CD14-positive monocyte (primary cell): Measurements from ENCODE around the gene OOSP4A. TPM values are rescaled to one million over a fixed set of nuclear protein-coding genes. Genes with fewer than 3 reads are reported as not detected.

Experiments used
- DNase-seq, 3 donors: peaks; one replicate each; pipeline ENCODE4 v3.0.0-alpha.2; 2011 to 2022
- H2AFZ ChIP-seq: 2 replicates; pipeline ENCODE4 v1.6.0; 2012; ENCODE audit warnings: mild to moderate bottlenecking, low read depth, low read length, inconsistent platforms; ENCODE audit not compliant: insufficient read depth, poor library complexity, severe bottlenecking
- H3K27ac ChIP-seq, 2 donors: 1 replicate in 1 of 2; 2 replicates in 1 of 2; pipeline ENCODE4 v1.5.1; 2012 to 2013; ENCODE audit warnings: low read length in 2 of 2, control low read depth in 1 of 2, inconsistent platforms in 1 of 2, low read depth in 1 of 2, mild to moderate bottlenecking in 1 of 2
- H3K27me3 ChIP-seq, 2 donors: one replicate each; pipeline versions ENCODE4 v1.6.0 to v1.6.1; 2011 to 2013; ENCODE audit warnings: low read length in 2 of 2; ENCODE audit not compliant: control insufficient read depth in 2 of 2, insufficient read depth in 2 of 2
- H3K36me3 ChIP-seq, 2 donors: replicated peaks in 1 of 2; 1 replicate in 1 of 2; 2 replicates in 1 of 2; pipeline versions ENCODE4 v1.5.1 to v1.6.1; 2012 to 2013; ENCODE audit warnings: low read length in 2 of 2, control low read depth in 1 of 2, inconsistent platforms in 1 of 2, mild to moderate bottlenecking in 1 of 2; ENCODE audit not compliant: insufficient read depth in 2 of 2, control insufficient read depth in 1 of 2
- H3K4me1 ChIP-seq, 2 donors: 1 replicate in 1 of 2; 2 replicates in 1 of 2; pipeline versions ENCODE4 v1.5.1 to v1.6.1; 2012 to 2013; ENCODE audit warnings: low read length in 2 of 2, control low read depth in 1 of 2, inconsistent platforms in 1 of 2, mild to moderate bottlenecking in 1 of 2, moderate library complexity in 1 of 2; ENCODE audit not compliant: insufficient read depth in 2 of 2, control insufficient read depth in 1 of 2
- H3K4me2 ChIP-seq: replicated peaks from 2 replicates; pipeline ENCODE3; 2012; ENCODE audit warnings: low read length, moderate library complexity, mild to moderate bottlenecking; ENCODE audit not compliant: poor library complexity, severe bottlenecking; ENCODE audit errors: extremely low read depth
- H3K4me3 ChIP-seq, 3 experiments: fragments of 200-600 bp in 1 of 3; sonication (generic) in 1 of 3; replicated peaks in 1 of 3; 1 replicate in 2 of 3; 2 replicates in 1 of 3; pipeline ENCODE4 v1.5.1; 2011 to 2013; ENCODE audit warnings: low read length in 3 of 3, mild to moderate bottlenecking in 3 of 3, control low read depth in 2 of 3, low read depth in 2 of 3, inconsistent platforms in 1 of 3, moderate library complexity in 1 of 3
- H3K79me2 ChIP-seq: 2 replicates; pipeline ENCODE4 v1.6.0; 2012; ENCODE audit warnings: mild to moderate bottlenecking, control low read depth, inconsistent platforms, low read length, moderate library complexity; ENCODE audit not compliant: insufficient read depth
- H3K9ac ChIP-seq: 2 replicates; pipeline ENCODE4 v1.6.0; 2017; ENCODE audit warnings: low read length, mild to moderate bottlenecking; ENCODE audit not compliant: insufficient read depth, poor library complexity, severe bottlenecking
- H3K9me3 ChIP-seq, 2 donors: replicated peaks in 1 of 2; 1 replicate in 1 of 2; 2 replicates in 1 of 2; pipeline versions ENCODE4 v1.5.1 to v1.6.1; 2012 to 2013; ENCODE audit warnings: low read length in 2 of 2, control low read depth in 1 of 2; ENCODE audit not compliant: control insufficient read depth in 1 of 2, insufficient read depth in 1 of 2
- H4K20me1 ChIP-seq: 2 replicates; pipeline ENCODE4 v1.6.0; 2012; ENCODE audit warnings: mild to moderate bottlenecking, low read length, control low read depth, moderate library complexity; ENCODE audit not compliant: insufficient read depth
- H3K27ac Mint-ChIP-seq, 7 donors: one replicate each; pipeline ENCODE4 v1.8.0; 2020; ENCODE audit warnings: mild to moderate bottlenecking in 7 of 7, mixed read lengths in 7 of 7, moderate library complexity in 6 of 7, inconsistent platforms in 2 of 7
- H3K27me3 Mint-ChIP-seq, 3 donors: one replicate each; pipeline ENCODE4 v1.8.0; 2021 to 2022; ENCODE audit warnings: low read depth in 3 of 3, mild to moderate bottlenecking in 3 of 3, mixed read lengths in 3 of 3, moderate library complexity in 3 of 3, inconsistent platforms in 1 of 3
- H3K36me3 Mint-ChIP-seq, 2 donors: one replicate each; pipeline ENCODE4 v1.8.0; 2020; ENCODE audit warnings: mixed read lengths in 2 of 2, inconsistent platforms in 1 of 2, mild to moderate bottlenecking in 1 of 2
- H3K4me1 Mint-ChIP-seq: one replicate; pipeline ENCODE4 v1.8.0; 2020; ENCODE audit warnings: mild to moderate bottlenecking, mixed read lengths
- H3K4me3 Mint-ChIP-seq, 2 donors: one replicate each; pipeline ENCODE4 v1.8.0; 2020; ENCODE audit warnings: mild to moderate bottlenecking in 2 of 2, mixed read lengths in 2 of 2, moderate library complexity in 1 of 2
- H3K9me3 Mint-ChIP-seq, 7 donors: one replicate each; pipeline ENCODE4 v1.8.0; 2020 to 2022; ENCODE audit warnings: mixed read lengths in 7 of 7, mild to moderate bottlenecking in 6 of 7, moderate library complexity in 6 of 7, inconsistent platforms in 2 of 7
- CTCF ChIP-seq: fragments of 200-600 bp; IDR thresholded peaks from one replicate; pipeline ENCODE4 v1.8.0; 2022; ENCODE audit warnings: antibody characterized with exemption, mild to moderate bottlenecking
- WGBS: methylation state at CpG from one replicate; pipeline ENCODE4 v1.1.5; 2013; ENCODE audit warnings: missing lambda C conversion rate; ENCODE audit not compliant: insufficient coverage; 5-methylcytosine and 5-hydroxymethylcytosine counted together
- intact Hi-C, 2 donors: fragments of 100-400 bp; cut with micrococcal nuclease; formaldehyde crosslinking; loops; one replicate each; pipeline versions ENCODE4 v1.15.0 to v1.15.1; 2023
- polyA minus RNA-seq: library from RNA; depleted of rRNA, polyadenylated mRNA; stranded (reverse); fragments of >200 nt; gene quantifications from 2 replicates; pipeline ENCODE4 v1.2.3, GENCODE V29; 2012
- polyA plus RNA-seq, 3 donors: library from polyadenylated mRNA; depleted of rRNA in 1 of 3; unstranded in 2 of 3; stranded (reverse) in 1 of 3; fragments of 300-500 nt in 2 of 3; fragments of >200 nt in 1 of 3; fragmentation: Illumina TruSeq in 2 of 3; gene quantifications; 1 replicate in 2 of 3; 2 replicates in 1 of 3; pipeline ENCODE4 v1.2.3, GENCODE V29; 2012 to 2021
- total RNA-seq, 12 experiments: library from RNA in 1 of 12; stranded (reverse) in 1 of 12; fragments of 120-200 nt in 1 of 12; gene quantifications; one replicate each; pipeline ENCODE4 v1.2.4 and lab custom pipeline; 2013 to 2026; ENCODE audit warnings: mixed read lengths in 6 of 12, inconsistent platforms in 1 of 12

OOSP4A gene
- total RNA-seq (2013), result not detected
- polyA plus RNA-seq (not detected), polyA minus RNA-seq (not detected in 2 replicates), total RNA-seq (lab: John Stamatoyannopoulos, UW) (0 to 0.12 (median 0) reads per million in 11 experiments)

- H3K9me3 ChIP-seq, result no peaks in the 10 kb centered on the region
- H3K4me3 ChIP-seq, result no peak within 1 kb of the TSS
- Mint-ChIP-seq H3K4me1 (peaks cover 6% of the 10 kb centered on the region), H3K4me3 (no peak within 1 kb of the TSS), H3K36me3 (no peaks in the 10 kb centered on the region), H3K9me3 (peaks cover 0 to 4% (median 0%) of the 10 kb centered on the region in 7 donors), H3K27ac (no peak within 1 kb of the TSS), H3K27me3 (no peaks in the 10 kb centered on the region)
- H3K79me2 ChIP-seq, result no peaks in the 10 kb centered on the region
- 100% methylated on average over 1 of the region's 3 CpGs for WGBS
- no peak within 1 kb of the TSS for H3K9ac ChIP-seq
- H3K36me3 ChIP-seq, result no peaks in the 10 kb centered on the region
- no peak within 1 kb of the TSS for H3K4me2 ChIP-seq
- H4K20me1 ChIP-seq, result no peaks in the 10 kb centered on the region
- no peaks in the 10 kb centered on the region for H3K27me3 ChIP-seq
- TF ChIP-seq CTCF, result no peak
- no peaks in the 10 kb centered on the region for H3K4me1 ChIP-seq
- DNase-seq, result no peak
- H2AFZ ChIP-seq, result no peak within 1 kb of the TSS
- intact Hi-C loops, result no loop called here
- H3K27ac ChIP-seq, result no peak within 1 kb of the TSS
Measured at GRCh38 chr11:59963733-59964132, at the start of gene OOSP4A. Gene OOSP4A (plus strand): TSS chr11:59964033. CDS start chr11:59964033, 0 bp downstream.

GRCh38 chr11:59918480-59918879, 45.4 kb upstream of the OOSP4A start:
- WGBS, result no CpG with 5 or more reads among the region's 2 CpGs
- Histone ChIP-seq H3K4me1 (no peaks in the 10 kb centered on the region), H3K27me3 (no peaks in the 10 kb centered on the region), H3K4me3 (no peak overlapping the region), H3K9ac (no peak overlapping the region), H3K27ac (no peak overlapping the region), H3K79me2 (no peaks in the 10 kb centered on the region), H2AFZ (no peak overlapping the region), H4K20me1 (no peaks in the 10 kb centered on the region), H3K36me3 (no peaks in the 10 kb centered on the region), H3K9me3 (peaks cover 27 to 29% of the 10 kb centered on the region in 2 donors), H3K4me2 (no peak overlapping the region)
- no peak for TF ChIP-seq CTCF
- no peak overlapping the region for H3K27ac Mint-ChIP-seq
- no peaks in the 10 kb centered on the region for H3K27me3 Mint-ChIP-seq
- peaks cover 1% of the 10 kb centered on the region for H3K4me1 Mint-ChIP-seq
- H3K36me3 Mint-ChIP-seq, result peaks cover 0 to 4% of the 10 kb centered on the region in 2 donors
- DNase-seq, result no peak
- intact Hi-C loops, result loop anchor here (5.0 to 10.0 kb wide), 2 partner anchors 94 to 96 kb away; no protein-coding TSS in a partner anchor
- H3K9me3 Mint-ChIP-seq, result peaks cover 30 to 48% (median 38%) of the 10 kb centered on the region in 7 donors
- no peak overlapping the region for H3K4me3 Mint-ChIP-seq
